ENCODE data around the gene NME1. TPM values are rescaled to one million over a fixed set of nuclear protein-coding genes. Genes with fewer than 3 reads are reported as not detected.
A peak's percentile ranks its signal among the peaks of the same experiment; 100 is the strongest.

The NME1 gene
- total RNA-seq, 2 donors from 2014 or later: 107 to 348 TPM

DNA sequence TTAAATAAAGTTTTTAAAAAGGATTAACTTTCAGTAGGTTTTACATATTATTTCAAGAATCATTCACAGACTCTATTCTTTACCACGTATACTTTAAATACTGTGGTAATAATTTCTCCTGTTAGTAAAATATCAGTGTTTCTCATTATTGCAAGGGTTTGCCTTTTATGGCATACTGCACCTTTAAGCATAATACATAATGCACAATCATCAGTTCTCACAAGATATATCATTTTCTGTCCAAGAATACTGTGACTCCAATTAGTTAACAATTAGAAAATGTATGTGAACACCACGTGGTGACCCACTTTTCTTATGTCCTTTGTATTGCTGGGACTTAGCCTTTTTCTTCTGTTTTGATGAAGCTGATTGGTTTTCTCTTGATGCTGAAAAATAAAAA, 38.5 kb downstream of the NME1 start:
- H3K36me3 Mint-ChIP-seq (ENCODE audit: low read depth): peaks cover 79% of the 10 kb centered on the region
- no peak overlapping the region for H3K4me3 Mint-ChIP-seq
- no peaks in the 10 kb centered on the region for H3K9me3 Mint-ChIP-seq
- H3K4me1 Mint-ChIP-seq: no peaks in the 10 kb centered on the region
- H3K27ac Mint-ChIP-seq: no peak overlapping the region
- ATAC-seq (replicated peaks): no peak
- no peaks in the 10 kb centered on the region for H3K27me3 Mint-ChIP-seq

DNA sequence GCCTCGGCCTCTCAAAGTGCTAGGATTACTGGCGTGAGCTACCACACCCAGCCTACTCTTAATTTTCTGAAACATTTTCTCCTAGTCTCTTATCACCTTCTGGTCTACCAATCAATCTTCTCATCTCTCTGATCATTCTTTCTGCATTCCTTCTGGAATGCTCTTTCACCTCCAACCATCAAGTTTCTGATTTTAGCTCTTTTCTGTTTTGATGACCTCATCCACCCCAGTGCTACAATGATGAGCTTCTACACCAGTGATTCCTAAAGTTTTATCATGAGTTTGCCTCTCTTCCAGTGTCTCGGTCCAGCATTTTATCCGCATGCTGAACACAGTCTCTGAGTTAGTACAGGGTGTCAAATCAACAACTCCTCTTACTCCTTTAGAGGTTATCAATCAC, 44.4 kb downstream of the NME1 start:
- Mint-ChIP-seq H3K4me1 (no peaks in the 10 kb centered on the region), H3K36me3 (ENCODE audit: low read depth) (peaks cover 78% of the 10 kb centered on the region), H3K4me3 (no peak overlapping the region), H3K27ac (peak overlapping the region; percentile 9), H3K27me3 (no peaks in the 10 kb centered on the region), H3K9me3 (no peaks in the 10 kb centered on the region)
- ATAC-seq (replicated peaks): no peak

DNA sequence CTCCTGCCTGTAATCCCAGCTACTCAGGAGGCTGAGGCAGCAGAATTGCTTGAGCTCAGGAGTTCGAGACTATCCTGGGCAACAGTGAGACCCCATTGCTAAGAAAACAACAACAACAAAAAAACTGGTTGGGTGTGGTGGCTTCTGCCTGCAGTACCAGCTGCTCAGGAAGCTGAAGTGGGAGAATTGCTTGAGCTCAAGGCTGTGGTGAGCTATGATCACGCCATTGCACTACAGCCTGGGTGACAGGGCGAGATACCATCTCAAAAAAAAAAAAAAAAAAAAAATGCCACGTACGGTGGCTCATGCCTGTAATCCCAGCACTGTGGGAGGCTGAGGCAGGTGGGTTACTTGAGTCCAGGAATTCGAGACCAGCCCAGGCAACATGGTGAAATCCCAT, 46.9 kb downstream of the NME1 start:
- Mint-ChIP-seq H3K9me3 (no peaks in the 10 kb centered on the region), H3K4me3 (no peak overlapping the region), H3K27me3 (no peaks in the 10 kb centered on the region), H3K36me3 (ENCODE audit: low read depth) (peaks cover 79% of the 10 kb centered on the region), H3K27ac (no peak overlapping the region), H3K4me1 (no peaks in the 10 kb centered on the region)
- ATAC-seq (replicated peaks): peak; percentile 23

DNA sequence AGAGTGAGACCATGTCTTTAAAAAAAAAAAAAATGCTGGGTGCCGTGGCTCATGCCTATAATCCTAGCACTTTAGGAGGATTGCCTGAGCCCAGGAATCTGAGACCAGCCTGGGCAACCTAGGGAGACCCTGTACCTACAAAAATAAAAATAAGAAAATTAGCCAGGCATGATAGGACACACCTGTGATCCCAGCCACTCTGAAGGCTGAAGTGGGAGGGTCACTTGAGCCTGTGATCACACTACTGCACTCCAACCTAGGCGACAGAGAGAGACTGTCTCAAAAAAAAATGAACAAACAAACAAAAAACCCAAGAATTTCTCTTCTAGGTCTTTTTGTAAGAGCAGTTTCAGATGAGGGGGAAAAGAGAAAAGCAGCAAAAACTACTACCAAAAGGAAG, 47.5 kb downstream of the NME1 start:
- Mint-ChIP-seq H3K27ac (peak overlapping the region; percentile 67), H3K36me3 (ENCODE audit: low read depth) (peaks cover 85% of the 10 kb centered on the region), H3K9me3 (no peaks in the 10 kb centered on the region), H3K4me3 (no peak overlapping the region), H3K27me3 (no peaks in the 10 kb centered on the region), H3K4me1 (no peaks in the 10 kb centered on the region)
- no peak for ATAC-seq (replicated peaks)

DNA sequence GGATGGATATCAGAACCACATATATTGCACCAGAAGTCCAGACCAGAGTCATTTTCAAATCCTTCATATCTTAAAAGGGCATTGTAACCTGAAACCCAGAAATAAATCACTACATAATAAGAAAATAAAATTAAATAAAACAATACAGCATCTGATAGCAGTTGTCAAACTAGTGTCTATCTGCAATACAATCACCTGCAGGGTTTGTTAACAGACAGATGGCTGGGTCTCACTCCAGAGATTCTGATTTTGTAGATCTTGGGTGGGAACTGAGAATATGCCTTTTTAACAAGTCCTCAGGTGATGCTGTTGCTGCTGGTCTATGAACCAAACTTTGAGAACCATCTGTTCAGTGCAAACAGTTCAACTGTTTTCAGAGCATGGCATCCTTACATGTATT, 50.5 kb downstream of the NME1 start:
- no peaks in the 10 kb centered on the region for H3K4me1 Mint-ChIP-seq
- H3K9me3 Mint-ChIP-seq: no peaks in the 10 kb centered on the region
- no peak for ATAC-seq (replicated peaks)
- peaks cover 94% of the 10 kb centered on the region for H3K36me3 Mint-ChIP-seq (ENCODE audit: low read depth)
- H3K4me3 Mint-ChIP-seq: no peak overlapping the region
- no peak overlapping the region for H3K27ac Mint-ChIP-seq
- H3K27me3 Mint-ChIP-seq: no peaks in the 10 kb centered on the region

Other genes starting within 250 kb of the NME1 start
- gene SPAG9, start 32.7 kb upstream of the NME1 start, total RNA-seq: 100 to 1,000 TPM in 1 of 2 donors, 10 to 100 TPM in 1; 50.4 to 127 TPM
- 100 to 1,000 TPM; 489 to 772 TPM for gene NME2, start 12.9 kb downstream of the NME1 start, total RNA-seq
- 10 to 100 TPM; 10.7 to 17.2 TPM for gene MBTD1, start 106.5 kb downstream of the NME1 start, total RNA-seq
- 10 to 100 TPM; 37.5 to 66.2 TPM for gene UTP18, start 107.0 kb downstream of the NME1 start, total RNA-seq